ENCODE results near the gene DUSP14. TPM values are rescaled to one million over a fixed set of nuclear protein-coding genes. Genes with fewer than 3 reads are reported as not detected.
A peak's percentile ranks its signal among the peaks of the same experiment; 100 is the strongest.

The DUSP14 gene
- total and polyA plus RNA-seq, 2 of the 13 experiments (the other 11 are each of a cell fraction or from before 2014, with no cell fraction given) = 33.5 to 39.8 TPM

GRCh38 chr17:37543637-37544052 is 54.0 kb downstream of the DUSP14 start:
- H3K4me2 ChIP-seq (ENCODE audit: low read depth, low read length) = no peak overlapping the region
- H3K36me3 ChIP-seq (replicated peaks in 1 of 2; ENCODE audit: control insufficient read depth in 1 of 2, insufficient read depth in 2 of 2, low read length in 2 of 2) = peaks cover 12 to 49% of the 10 kb centered on the region in 2 experiments
- no peaks in the 10 kb centered on the region for H3K9me3 ChIP-seq (ENCODE audit: low read length)
- no peaks in the 10 kb centered on the region; a peak in 1 of 5 replicates for H3K27me3 ChIP-seq (ENCODE audit: control insufficient read depth in 1 of 2, insufficient read depth in 2 of 2, low read length in 2 of 2)
- CTCF ChIA-PET (ENCODE audit: low intra/inter-chr PET ratio, low total read pairs) = no interaction called here
- DNase-seq (ENCODE audit: low spot score) (no peak), FAIRE-seq (no peak), ATAC-seq (no peak)
- H4K20me1 ChIP-seq (ENCODE audit: insufficient read depth, low read length) = no peaks in the 10 kb centered on the region
- H2AFZ ChIP-seq (ENCODE audit: low read length) = no peak overlapping the region
- H3K79me2 ChIP-seq (ENCODE audit: insufficient read depth, low read length) = no peaks in the 10 kb centered on the region
- H3K4me1 ChIP-seq (ENCODE audit: insufficient read depth, low read length) = no peaks in the 10 kb centered on the region
- POLR2A ChIA-PET = no interaction called here
- intact Hi-C loops (cut with micrococcal nuclease; ENCODE audit: unreplicated experiment) = no loop called here
- WGBS (ENCODE audit: low lambda C conversion rate) = 92% methylated on average over 2 of the region's 2 CpGs
- H3K9ac ChIP-seq (ENCODE audit: insufficient read depth, low read depth, low read length) = no peak overlapping the region
- in situ Hi-C loops (cut with HindIII; ENCODE audit: extremely low pct_ligation_motif_present, low pct_unique_long_range_greater_than_20kb) = no loop called here
- H3K4me3 ChIP-seq (replicated peaks in 1 of 3; ENCODE audit: insufficient read depth in 1 of 3, low read depth in 2 of 3, low read length in 3 of 3) = no peak overlapping the region
- BruUV-seq (replicated peaks) = no TSS peak
- peak in 1 of 2 experiments; percentile 81; a peak in 3 of 4 replicates for TF ChIP-seq MAFK (conservative IDR thresholded peaks at IDR 0.05 in 1 of 2, IDR thresholded peaks at IDR 0.05 in 1 of 2; ENCODE audit: low read length in 2 of 2)
- TF ChIP-seq MLLT10 (CRISPR knock-in tag; IDR thresholded peaks at IDR 0.05) = no peak
- TF ChIP-seq ZEB1 (IDR thresholded peaks at IDR 0.05; ENCODE audit: insufficient replicate concordance, low read depth) = no peak
- no peak for TF ChIP-seq MED13 (CRISPR knock-in tag; IDR thresholded peaks at IDR 0.05)
- no peak for TF ChIP-seq ZNF562 (CRISPR knock-in tag; IDR thresholded peaks at IDR 0.05; ENCODE audit: borderline replicate concordance)
- peak; percentile 81 for TF ChIP-seq MAFF (IDR thresholded peaks at IDR 0.05; ENCODE audit: low read depth, low read length)
- TF ChIP-seq ELF4 (CRISPR knock-in tag; IDR thresholded peaks at IDR 0.05; ENCODE audit: borderline replicate concordance) = no peak
- TF ChIP-seq POLR2G (IDR thresholded peaks at IDR 0.05; ENCODE audit: low read depth, low read length) = no peak
- TF ChIP-seq FOXM1 (CRISPR knock-in tag; IDR thresholded peaks at IDR 0.05) = no peak
- TF ChIP-seq ZFP1 (CRISPR knock-in tag; IDR thresholded peaks at IDR 0.05) = no peak
- TF ChIP-seq NCOR1 (IDR thresholded peaks at IDR 0.05; ENCODE audit: borderline replicate concordance, low read length) = no peak
- no peak for TF ChIP-seq EZH2 (conservative IDR thresholded peaks at IDR 0.05; ENCODE audit: low read depth, low read length)
- TF ChIP-seq ZNF337 (CRISPR knock-in tag; IDR thresholded peaks at IDR 0.05; ENCODE audit: borderline replicate concordance, low read depth) = no peak
- no peak for TF ChIP-seq FOXP1 (IDR thresholded peaks at IDR 0.05)
- no peak for TF ChIP-seq FOXP1 (CRISPR knock-in tag; IDR thresholded peaks at IDR 0.05)
- no peak for TF ChIP-seq RERE (CRISPR knock-in tag; IDR thresholded peaks at IDR 0.05; ENCODE audit: low read depth)
- no peak for TF ChIP-seq BCL3 (CRISPR knock-in tag; IDR thresholded peaks at IDR 0.05)
- no peak overlapping the region for H3K27ac ChIP-seq (ENCODE audit: extremely low read length, insufficient read depth, low read length)

Measured in HepG2 (cell line).